T-cell (primary cell): ENCODE data around the gene YIPF5. TPM values are rescaled to one million over a fixed set of nuclear protein-coding genes. Genes with fewer than 3 reads are reported as not detected.

Experiments
- ATAC-seq, 4 experiments: fragments of 200-7000 bp in 3 of 4; fragments of 150-1000 bp in 1 of 4; cut with Tn5 transposase; replicated peaks in 1 of 4; 1 replicate in 3 of 4; 2 replicates in 1 of 4; pipeline ENCODE4 v1.10.0; 2021; ENCODE audit warnings: moderate library complexity in 3 of 4, mild to moderate bottlenecking in 2 of 4, moderate number of reproducible peaks in 1 of 4
- CTCF ChIA-PET, 2 donors: fragments of 300-600 bp; sonication (Branson Sonifier 250); formaldehyde crosslinking; loops; one replicate each; lab custom pipeline; 2022; ENCODE audit warnings: antibody characterized with exemption in 2 of 2; lab: Charles Lee
- POLR2A ChIA-PET, 2 donors: fragments of 300-600 bp; sonication (Branson Sonifier 250); formaldehyde crosslinking; loops; one replicate each; lab custom pipeline; 2022; ENCODE audit warnings: antibody characterized with exemption in 2 of 2; lab: Charles Lee
- DNase-seq, 35 experiments: peaks; one replicate each; pipeline versions ENCODE4 v3.0.0 to v3.0.0-alpha.2; 2013 to 2023
- H3K27ac ChIP-seq: one replicate; pipeline ENCODE4 v1.5.1; 2013; ENCODE audit warnings: low read length
- H3K27me3 ChIP-seq, 2 experiments: replicated peaks in 1 of 2; 1 replicate in 1 of 2; 2 replicates in 1 of 2; pipeline versions ENCODE4 v1.6.1 to v1.7.0; 2013; ENCODE audit warnings: low read length in 1 of 2, mixed read lengths in 1 of 2; ENCODE audit not compliant: control insufficient read depth in 2 of 2, insufficient read depth in 2 of 2; ENCODE audit errors: extremely low read depth in 1 of 2
- H3K36me3 ChIP-seq, 2 donors: 1 replicate in 1 of 2; 2 replicates in 1 of 2; pipeline versions ENCODE4 v1.6.1 to v1.7.0; 2013; ENCODE audit warnings: low read length in 1 of 2; ENCODE audit not compliant: control insufficient read depth in 2 of 2, insufficient read depth in 1 of 2; ENCODE audit errors: extremely low read depth in 1 of 2
- H3K4me1 ChIP-seq, 2 experiments: 1 replicate in 1 of 2; 2 replicates in 1 of 2; pipeline versions ENCODE4 v1.6.1 to v1.7.0; 2013; ENCODE audit warnings: low read length in 2 of 2, mixed read lengths in 1 of 2; ENCODE audit not compliant: insufficient read depth in 2 of 2, control insufficient read depth in 1 of 2; ENCODE audit errors: extremely low read depth in 1 of 2
- H3K4me3 ChIP-seq, 2 donors: 1 replicate in 1 of 2; 2 replicates in 1 of 2; pipeline versions ENCODE4 v1.5.1 to v1.7.0; 2013; ENCODE audit warnings: mild to moderate bottlenecking in 2 of 2, low read length in 1 of 2, moderate library complexity in 1 of 2; ENCODE audit not compliant: control insufficient read depth in 1 of 2; ENCODE audit errors: extremely low read depth in 1 of 2
- H3K9me3 ChIP-seq: 2 replicates; pipeline ENCODE4 v1.7.0; 2013
- H3K27ac Mint-ChIP-seq, 2 donors: one replicate each; pipeline ENCODE4 v1.8.0; 2020 to 2021; ENCODE audit warnings: mild to moderate bottlenecking in 2 of 2, mixed read lengths in 2 of 2
- H3K27me3 Mint-ChIP-seq, 2 donors: one replicate each; pipeline ENCODE4 v1.8.0; 2021 to 2022; ENCODE audit warnings: mixed read lengths in 2 of 2
- H3K36me3 Mint-ChIP-seq: one replicate; pipeline ENCODE4 v1.8.0; 2021; ENCODE audit warnings: mixed read lengths
- H3K4me1 Mint-ChIP-seq, 3 donors: one replicate each; pipeline ENCODE4 v1.8.0; 2020 to 2022; ENCODE audit warnings: mixed read lengths in 3 of 3, mild to moderate bottlenecking in 1 of 3
- H3K4me3 Mint-ChIP-seq, 3 donors: one replicate each; pipeline ENCODE4 v1.8.0; 2020 to 2022; ENCODE audit warnings: mild to moderate bottlenecking in 3 of 3, mixed read lengths in 3 of 3, moderate library complexity in 3 of 3
- H3K9me3 Mint-ChIP-seq, 3 donors: one replicate each; pipeline ENCODE4 v1.8.0; 2020 to 2022; ENCODE audit warnings: mixed read lengths in 3 of 3
- whole genome bisulfite sequencing: methylation state at CpG from one replicate; pipeline ENCODE4 v1.1.5; 2013; ENCODE audit warnings: missing lambda C conversion rate; ENCODE audit not compliant: insufficient coverage; 5-methylcytosine and 5-hydroxymethylcytosine counted together
- total RNA-seq, 35 experiments: library from RNA in 6 of 35; stranded (reverse) in 6 of 35; fragments of 120-200 nt in 1 of 35; gene quantifications; one replicate each; pipeline versions ENCODE4 v1.2.1 to v1.2.4 and lab custom pipeline; 2013 to 2026

YIPF5 gene
- total RNA-seq, 5 donors from 2014 or later (not counting 1 experiment from before 2014, with no cell fraction given) = 32.8 to 47.1 (median 41.2) TPM

DNA sequence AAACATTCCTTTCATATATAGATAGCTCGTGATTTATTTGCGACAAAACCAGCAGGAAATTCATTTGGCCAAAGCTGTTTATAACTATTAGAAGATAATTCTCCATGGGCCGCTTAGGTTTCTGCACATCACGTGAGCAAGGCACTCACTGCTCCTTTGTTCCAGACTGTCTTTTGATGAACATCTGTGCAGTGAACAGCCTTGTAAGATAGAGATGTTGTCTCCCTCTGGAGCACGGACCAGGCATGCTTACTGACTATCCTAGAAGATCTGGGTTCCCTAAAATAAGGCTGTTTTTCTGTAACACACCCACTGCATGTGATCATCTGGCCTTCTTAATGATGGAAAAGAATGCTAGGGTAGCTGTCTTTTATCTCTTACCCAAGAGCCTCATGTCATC lies 30.9 kb downstream of the YIPF5 start:
- Mint-ChIP-seq H3K4me3 (no peak overlapping the region), H3K27ac (no peak overlapping the region), H3K4me1 (peaks cover 6 to 16% (median 6%) of the 10 kb centered on the region in 3 donors), H3K9me3 (no peaks in the 10 kb centered on the region), H3K27me3 (peaks cover 5 to 9% of the 10 kb centered on the region in 2 donors), H3K36me3 (no peaks in the 10 kb centered on the region)
- Histone ChIP-seq H3K4me1 (no peaks in the 10 kb centered on the region), H3K27ac (no peak overlapping the region), H3K4me3 (no peak overlapping the region), H3K9me3 (no peaks in the 10 kb centered on the region), H3K36me3 (no peaks in the 10 kb centered on the region), H3K27me3 (no peaks in the 10 kb centered on the region)
- ATAC-seq (no peak), DNase-seq (no peak)
- CTCF ChIA-PET = interaction anchor here in 1 of 2 donors (1.5 kb wide), 1 partner anchor 8 kb away, joined by 6 read pairs; no protein-coding TSS in a partner anchor
- 74% methylated on average over 3 of the region's 5 CpGs for WGBS
- POLR2A ChIA-PET = no interaction called here

DNA sequence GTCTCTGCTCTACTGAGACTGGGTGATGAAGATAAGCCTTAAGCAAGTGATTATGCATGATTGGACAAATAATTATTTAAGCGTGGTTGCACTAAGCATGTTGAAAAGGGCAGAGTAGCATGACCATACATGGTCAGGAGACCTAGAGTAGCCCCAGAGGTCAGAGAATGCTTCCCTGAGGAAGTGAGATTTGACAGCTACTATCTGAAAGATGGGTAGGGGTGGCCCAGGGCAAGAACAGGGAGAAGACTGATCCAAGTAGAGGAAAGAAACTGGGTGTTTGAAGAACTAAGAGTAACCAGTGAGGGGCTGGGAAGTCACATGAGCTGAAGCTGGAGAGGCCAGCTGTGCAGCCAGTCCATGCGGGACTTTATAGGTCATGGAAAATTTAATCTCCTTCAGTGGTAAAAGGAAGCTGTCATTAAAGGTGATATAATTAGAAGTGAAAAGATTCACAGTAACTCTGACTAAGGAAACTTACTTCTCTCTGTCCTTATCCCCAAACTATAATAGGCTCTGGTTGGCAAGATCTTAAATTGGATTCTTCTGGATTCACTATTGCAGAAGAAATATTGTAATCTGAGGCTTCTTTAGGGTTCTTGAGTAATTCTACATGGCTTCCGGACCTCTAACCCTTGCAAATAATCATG lies 35.2 kb downstream of the YIPF5 start:
- Mint-ChIP-seq H3K36me3 (no peaks in the 10 kb centered on the region), H3K4me1 (peaks cover 0 to 6% (median 0%) of the 10 kb centered on the region in 3 donors), H3K27me3 (no peaks in the 10 kb centered on the region), H3K9me3 (no peaks in the 10 kb centered on the region), H3K4me3 (no peak overlapping the region), H3K27ac (no peak overlapping the region)
- H3K9me3 ChIP-seq = no peaks in the 10 kb centered on the region
- no peak overlapping the region for H3K27ac ChIP-seq
- ATAC-seq (no peak), DNase-seq (no peak)
- WGBS = 86% methylated on average over 1 of the region's 3 CpGs
- no peaks in the 10 kb centered on the region for H3K36me3 ChIP-seq
- no peak overlapping the region for H3K4me3 ChIP-seq
- ChIA-PET CTCF (interaction anchor here in 1 of 2 donors (0.7 to 1.0 kb wide), 2 partner anchors 11 to 12 kb away, joined by 3 read pairs; no protein-coding TSS in a partner anchor), POLR2A (interaction anchor here in 1 of 2 donors (0.6 kb wide), 1 partner anchor 20 kb away, joined by 3 read pairs; no protein-coding TSS in a partner anchor)
- no peaks in the 10 kb centered on the region for H3K27me3 ChIP-seq
- no peaks in the 10 kb centered on the region for H3K4me1 ChIP-seq

DNA sequence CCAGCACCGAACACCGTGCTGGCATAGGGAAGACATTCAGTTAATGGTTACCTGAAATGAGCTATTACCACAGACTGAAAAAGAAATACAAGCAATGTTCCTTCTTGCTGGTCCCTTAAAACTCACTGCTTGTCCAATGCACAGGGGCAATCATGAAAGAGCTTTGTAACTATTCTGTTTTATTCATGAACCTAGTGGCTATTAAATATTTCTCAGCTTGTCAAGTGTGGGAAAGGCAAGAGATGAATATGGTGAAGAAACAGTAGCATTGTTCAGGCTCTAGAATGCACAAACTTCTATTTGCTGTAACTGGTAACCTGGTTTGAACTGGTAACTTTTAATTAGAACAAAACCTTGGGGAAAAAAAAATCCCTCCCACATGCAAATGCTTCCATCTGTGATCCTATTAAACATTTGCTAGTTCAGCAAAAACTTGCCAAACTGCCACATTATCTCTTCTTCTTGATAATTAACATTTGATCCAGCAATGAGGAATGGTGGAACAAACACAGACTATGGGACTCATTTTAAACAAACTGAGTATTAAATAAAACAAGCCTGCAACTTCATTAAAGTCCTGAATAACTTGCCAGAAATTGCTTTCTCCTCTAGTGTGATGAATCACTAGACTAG lies 36.1 kb downstream of the YIPF5 start:
- Histone ChIP-seq H3K36me3 (no peaks in the 10 kb centered on the region), H3K9me3 (no peaks in the 10 kb centered on the region), H3K4me1 (no peaks in the 10 kb centered on the region), H3K27ac (no peak overlapping the region), H3K27me3 (no peaks in the 10 kb centered on the region), H3K4me3 (no peak overlapping the region)
- ChIA-PET POLR2A (no interaction called here), CTCF (no interaction called here)
- H3K27me3 Mint-ChIP-seq = no peaks in the 10 kb centered on the region
- H3K9me3 Mint-ChIP-seq = no peaks in the 10 kb centered on the region
- no peaks in the 10 kb centered on the region for H3K36me3 Mint-ChIP-seq
- 75% methylated on average over 2 of the region's 2 CpGs for WGBS
- no peak for DNase-seq
- H3K4me1 Mint-ChIP-seq = peaks cover 0 to 6% (median 0%) of the 10 kb centered on the region in 3 donors
- H3K4me3 Mint-ChIP-seq = no peak overlapping the region
- H3K27ac Mint-ChIP-seq = no peak overlapping the region
- ATAC-seq = no peak

DNA sequence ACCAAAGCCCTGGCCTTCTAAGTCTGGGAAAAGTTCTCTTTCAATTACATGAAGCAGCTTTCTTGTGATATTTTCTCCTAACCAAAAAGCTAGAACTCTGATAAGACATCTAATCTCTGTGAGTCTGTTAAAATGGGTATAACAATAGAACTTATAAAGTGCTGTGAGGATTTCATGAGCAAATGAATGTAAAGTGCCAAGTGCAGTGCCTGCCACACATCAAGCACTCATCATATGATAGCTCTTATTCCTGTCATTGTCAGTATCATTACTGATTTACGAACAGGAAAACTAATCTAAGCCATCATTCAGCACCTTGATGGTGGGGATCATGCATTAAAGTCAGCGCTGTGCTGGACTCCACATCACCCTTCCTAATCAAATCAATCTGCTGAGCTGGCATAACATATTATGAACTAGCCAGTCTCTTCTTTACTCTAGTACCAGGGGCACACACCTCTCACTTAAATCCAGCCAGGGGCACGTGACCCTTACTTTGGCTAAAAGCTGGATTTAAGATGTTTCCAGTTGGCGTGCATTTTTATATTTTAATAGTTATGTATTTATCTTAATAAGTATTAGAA lies 37.3 kb downstream of the YIPF5 start:
- DNase-seq = no peak
- Histone ChIP-seq H3K27me3 (no peaks in the 10 kb centered on the region), H3K4me1 (no peaks in the 10 kb centered on the region), H3K4me3 (no peak overlapping the region), H3K36me3 (no peaks in the 10 kb centered on the region), H3K27ac (no peak overlapping the region), H3K9me3 (no peaks in the 10 kb centered on the region)
- Mint-ChIP-seq H3K36me3 (no peaks in the 10 kb centered on the region), H3K27me3 (peaks cover 0 to 2% of the 10 kb centered on the region in 2 donors), H3K27ac (no peak overlapping the region), H3K4me1 (peaks cover 0 to 6% (median 0%) of the 10 kb centered on the region in 3 donors), H3K4me3 (no peak overlapping the region), H3K9me3 (no peaks in the 10 kb centered on the region)
- WGBS = no CpG with 5 or more reads among the region's 4 CpGs
- POLR2A ChIA-PET = interaction anchor here in 1 of 2 donors (0.8 kb wide), 1 partner anchor 14 kb away, joined by 3 read pairs; no protein-coding TSS in a partner anchor
- ATAC-seq = no peak
- CTCF ChIA-PET = no interaction called here

DNA sequence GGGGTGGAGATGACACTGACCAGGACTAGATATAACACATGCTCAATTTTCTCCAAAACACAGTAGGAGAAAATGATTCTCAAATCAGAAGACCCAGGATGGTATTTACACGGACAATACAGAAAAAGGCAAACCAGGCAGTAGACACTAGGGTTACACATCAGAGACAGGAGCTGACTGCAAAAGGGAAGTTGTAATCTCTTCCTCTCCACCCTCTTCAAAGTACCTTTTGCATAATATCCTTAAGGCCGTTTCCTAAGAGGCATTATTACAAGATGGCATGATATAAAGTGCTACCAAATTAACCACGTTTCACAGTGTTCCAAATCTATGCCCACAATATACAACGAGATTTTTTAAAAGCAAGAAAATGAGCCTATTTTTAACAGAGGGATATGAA lies 39.2 kb downstream of the YIPF5 start:
- Histone ChIP-seq H3K27ac (no peak overlapping the region), H3K36me3 (no peaks in the 10 kb centered on the region), H3K4me3 (no peak overlapping the region), H3K9me3 (no peaks in the 10 kb centered on the region), H3K4me1 (no peaks in the 10 kb centered on the region), H3K27me3 (no peaks in the 10 kb centered on the region)
- no peaks in the 10 kb centered on the region for H3K9me3 Mint-ChIP-seq
- POLR2A ChIA-PET = no interaction called here
- no CpG with 5 or more reads among the region's 4 CpGs for WGBS
- no peak for ATAC-seq
- no peak overlapping the region for H3K4me3 Mint-ChIP-seq
- CTCF ChIA-PET = interaction anchor here in 1 of 2 donors (1.0 kb wide), 1 partner anchor 11 kb away, joined by 3 read pairs; no protein-coding TSS in a partner anchor
- no peak for DNase-seq
- no peaks in the 10 kb centered on the region for H3K36me3 Mint-ChIP-seq
- H3K27me3 Mint-ChIP-seq = peaks cover 0 to 2% of the 10 kb centered on the region in 2 donors
- peaks cover 0 to 6% (median 0%) of the 10 kb centered on the region in 3 donors for H3K4me1 Mint-ChIP-seq
- no peak overlapping the region for H3K27ac Mint-ChIP-seq

DNA sequence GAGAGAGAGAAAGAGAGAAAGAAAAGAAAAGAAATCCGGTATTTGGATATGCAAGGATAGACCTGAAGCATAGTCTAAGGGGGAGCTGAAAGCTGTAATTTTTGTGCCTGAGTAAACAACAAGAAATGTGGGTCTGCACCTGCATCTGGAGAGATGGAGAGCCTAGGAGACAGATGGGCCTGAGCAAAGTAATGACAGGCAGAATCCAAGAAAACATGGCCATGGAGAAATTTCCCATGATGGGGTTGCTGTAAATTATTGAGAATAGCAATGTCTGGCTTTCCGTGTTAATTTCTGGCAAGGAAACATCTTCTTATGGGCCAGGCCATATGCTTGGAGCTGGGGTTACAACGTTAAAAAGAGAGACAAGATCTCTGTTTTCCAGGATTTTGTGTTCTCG lies 40.2 kb downstream of the YIPF5 start:
- H3K4me1 Mint-ChIP-seq = no peaks in the 10 kb centered on the region
- Histone ChIP-seq H3K4me3 (no peak overlapping the region), H3K4me1 (no peaks in the 10 kb centered on the region), H3K36me3 (no peaks in the 10 kb centered on the region), H3K27ac (no peak overlapping the region), H3K9me3 (no peaks in the 10 kb centered on the region), H3K27me3 (peaks cover 0 to 4% of the 10 kb centered on the region in 2 experiments)
- POLR2A ChIA-PET = interaction anchor here in 1 of 2 donors (0.6 kb wide), 1 partner anchor 1183 kb away, joined by 3 read pairs; no protein-coding TSS in a partner anchor
- H3K4me3 Mint-ChIP-seq = no peak overlapping the region
- no peaks in the 10 kb centered on the region for H3K9me3 Mint-ChIP-seq
- WGBS = 100% methylated on average over 1 of the region's 4 CpGs
- H3K27ac Mint-ChIP-seq = no peak overlapping the region
- H3K36me3 Mint-ChIP-seq = no peaks in the 10 kb centered on the region
- ATAC-seq = no peak
- CTCF ChIA-PET = interaction anchor here in 1 of 2 donors (1.0 kb wide), 1 partner anchor 12 kb away, joined by 3 read pairs; no protein-coding TSS in a partner anchor
- DNase-seq = no peak
- peaks cover 0 to 2% of the 10 kb centered on the region in 2 donors for H3K27me3 Mint-ChIP-seq
